HG02970 (cell line): Measurements from ENCODE around the gene VAV3.
"Not testable (repeated sequence)": the region's sequence is repeated elsewhere in the genome, so short reads cannot be mapped to it uniquely, and the experiment has no call there.

Source experiments
- ATAC-seq: cut with Tn5 transposase; IDR thresholded peaks from one replicate; pipeline ENCODE4 v1.9.1; 2021; ENCODE audit warnings: mild to moderate bottlenecking, moderate library complexity, moderate number of reproducible peaks; ENCODE audit not compliant: unreplicated experiment, low FRiP score

VAV3 gene

DNA sequence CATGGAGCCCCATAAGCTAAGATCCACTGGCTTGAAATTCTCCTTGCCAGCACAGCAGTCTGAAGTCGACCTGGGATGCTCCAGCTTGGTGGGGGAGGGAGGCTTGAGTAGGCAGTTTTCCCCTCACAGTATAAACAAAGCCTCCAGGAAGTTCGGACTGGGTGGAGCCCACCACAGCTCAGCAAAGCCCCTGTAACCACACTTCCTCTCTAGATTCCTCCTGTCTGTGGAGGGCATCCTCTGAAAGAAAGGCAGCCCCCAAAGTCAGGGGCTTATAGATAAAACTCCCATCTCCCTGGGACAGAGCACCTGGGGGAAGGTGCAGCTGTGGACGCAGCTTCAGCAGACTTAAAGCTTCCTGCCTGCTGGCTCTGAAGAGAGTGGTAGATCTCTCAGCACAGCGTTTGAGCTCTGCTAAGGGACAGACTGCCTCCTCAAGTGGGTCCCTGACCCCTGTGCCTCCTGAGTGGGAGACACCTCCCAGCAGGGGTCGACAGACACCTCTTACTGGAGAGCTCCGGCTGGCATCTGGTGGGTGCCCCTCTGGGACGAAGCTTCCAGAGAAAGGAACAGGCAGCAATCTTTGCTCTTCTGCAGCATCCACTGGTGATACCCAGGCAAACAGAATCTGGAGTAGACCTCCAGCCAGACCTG is 120.3 kb downstream of the VAV3 start:
- ATAC-seq, result not testable (repeated sequence)

DNA sequence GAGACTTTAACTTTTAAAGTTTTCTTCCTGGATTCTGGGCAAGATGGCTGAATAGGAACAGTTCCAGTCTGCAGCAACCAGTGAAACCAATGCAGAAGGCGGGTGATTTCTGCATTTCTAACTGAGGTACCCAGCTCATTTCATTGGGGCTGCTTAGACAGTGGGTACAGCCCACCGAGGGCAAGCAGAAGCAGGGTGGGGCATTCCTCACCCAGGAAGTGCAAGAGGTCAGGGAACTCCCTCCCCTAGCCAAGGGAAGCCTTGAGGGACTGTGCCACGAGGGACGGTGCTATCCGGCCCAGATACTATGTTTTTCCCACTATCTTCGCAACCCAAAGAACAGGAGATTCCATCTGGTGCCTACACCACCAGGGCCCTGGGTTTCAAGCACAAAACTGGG is 121.0 kb downstream of the VAV3 start:
- ATAC-seq, result no peak

DNA sequence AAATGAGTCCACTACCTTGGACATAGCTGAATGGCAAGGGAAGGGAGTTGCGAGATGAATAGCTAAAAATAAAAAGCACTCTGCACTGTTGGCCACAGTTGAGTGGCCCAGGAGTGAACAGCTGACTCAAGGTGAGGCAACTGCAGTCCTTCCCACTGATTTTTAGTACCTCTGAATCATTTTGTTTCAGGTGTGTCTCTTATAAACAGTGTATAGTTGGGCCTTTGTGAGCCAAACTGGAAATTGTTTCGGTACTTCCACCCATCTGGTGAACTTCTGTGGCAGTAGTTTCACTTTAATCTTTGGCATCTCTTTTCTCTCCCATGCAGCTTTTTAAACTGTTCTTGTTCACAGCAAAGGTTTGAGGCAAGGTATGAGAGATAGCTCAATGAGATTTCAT is 122.7 kb downstream of the VAV3 start:
- no peak for ATAC-seq

DNA sequence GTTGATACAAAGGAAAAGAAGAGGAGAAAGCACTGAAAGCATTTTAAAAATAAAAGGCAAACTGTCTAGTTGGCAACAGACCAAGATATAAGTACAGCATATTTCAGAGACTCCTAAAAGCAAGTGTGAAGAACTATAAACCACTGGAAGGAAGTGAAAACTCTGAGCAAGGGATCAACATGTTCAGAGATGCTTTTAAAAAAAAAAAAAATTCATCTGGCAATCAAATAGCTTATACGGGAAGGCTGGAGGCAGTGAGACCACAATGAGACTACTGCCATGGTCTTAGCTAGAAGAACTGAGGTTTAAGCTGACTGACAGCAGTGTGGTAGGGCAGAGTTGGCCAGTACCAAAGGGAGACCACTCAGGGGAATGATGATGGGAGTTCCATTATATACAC is 124.3 kb downstream of the VAV3 start:
- ATAC-seq, result no peak

DNA sequence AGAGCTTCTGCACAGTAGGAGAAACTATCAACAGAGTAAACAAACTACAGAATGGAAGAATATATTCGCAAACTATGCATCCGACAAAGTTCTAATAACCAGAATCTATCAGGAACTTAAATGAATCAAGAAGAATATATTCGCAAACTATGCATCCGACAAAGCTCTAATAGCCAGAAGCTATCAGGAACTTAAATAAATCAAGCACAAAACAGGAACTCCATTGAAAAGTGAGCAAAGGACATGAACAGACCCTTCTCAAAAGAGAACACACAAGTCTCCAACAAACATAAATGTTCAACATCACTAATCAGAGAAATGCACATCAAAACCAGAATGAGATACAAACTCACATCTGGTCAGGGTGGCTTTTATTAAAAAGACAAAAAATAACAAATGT is 126.9 kb downstream of the VAV3 start:
- no peak for ATAC-seq

DNA sequence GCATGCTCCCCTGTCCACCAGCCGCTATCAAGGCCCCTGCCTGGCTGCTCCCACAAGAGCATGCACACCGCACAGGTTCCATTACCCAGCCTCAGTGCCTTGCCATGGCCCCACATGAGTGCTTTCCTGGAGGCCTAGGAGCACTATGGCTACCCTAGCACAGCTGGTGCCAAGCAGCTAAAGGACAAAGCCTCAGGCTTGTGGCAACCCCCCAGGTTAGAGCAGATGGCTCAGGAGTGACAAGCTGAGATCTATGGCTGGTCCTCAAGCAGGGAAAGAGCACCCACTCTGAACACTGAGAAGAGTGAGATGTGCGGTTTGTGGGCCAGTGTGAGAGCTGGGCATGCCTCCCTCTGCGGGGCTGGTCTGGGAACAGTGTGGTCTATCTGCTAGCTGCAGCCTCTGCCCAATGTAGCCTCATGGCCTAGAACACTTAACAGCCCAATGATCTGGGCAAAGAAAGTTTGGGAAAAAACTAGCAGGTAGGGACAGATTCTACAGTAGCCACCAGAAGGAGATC is 129.8 kb downstream of the VAV3 start:
- ATAC-seq, result no peak

DNA sequence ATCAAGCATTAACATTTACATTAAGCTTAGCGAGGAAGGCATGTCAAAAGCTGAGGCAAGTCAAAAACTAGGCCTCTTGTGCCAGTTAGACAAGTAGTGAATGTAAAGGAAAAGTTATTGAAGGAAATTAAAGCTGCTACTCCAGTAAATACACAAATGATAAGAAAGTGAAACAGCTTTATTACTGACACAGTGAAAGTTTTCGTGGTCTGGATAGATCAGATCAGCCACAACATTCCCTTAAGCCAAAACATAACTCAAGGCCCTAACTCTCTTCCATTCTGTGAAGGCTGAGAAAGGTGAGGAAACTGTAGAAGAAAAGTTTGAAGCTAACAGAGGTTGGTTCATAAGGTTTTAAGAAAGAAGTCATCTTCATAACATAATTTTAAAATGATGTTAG is 131.9 kb downstream of the VAV3 start:
- ATAC-seq, result no peak

DNA sequence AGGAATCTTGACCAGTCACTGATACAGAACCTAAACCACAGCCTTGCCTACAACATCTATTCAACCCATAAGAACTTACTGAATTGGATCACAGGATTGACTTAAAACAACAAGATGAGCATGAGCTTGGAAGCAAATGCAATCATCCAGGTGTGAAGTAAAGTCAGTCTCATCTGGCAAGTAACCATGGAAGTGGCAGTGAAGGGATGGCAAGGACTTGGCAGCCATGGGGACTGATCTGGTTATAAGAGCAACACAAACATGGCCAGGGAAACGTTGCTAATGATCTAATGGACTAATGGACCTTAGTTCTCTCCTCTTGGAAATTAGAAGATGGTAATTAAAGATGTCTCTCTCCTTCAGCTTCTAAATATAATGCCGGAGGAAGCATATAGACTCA is 133.1 kb downstream of the VAV3 start:
- ATAC-seq, result no peak

DNA sequence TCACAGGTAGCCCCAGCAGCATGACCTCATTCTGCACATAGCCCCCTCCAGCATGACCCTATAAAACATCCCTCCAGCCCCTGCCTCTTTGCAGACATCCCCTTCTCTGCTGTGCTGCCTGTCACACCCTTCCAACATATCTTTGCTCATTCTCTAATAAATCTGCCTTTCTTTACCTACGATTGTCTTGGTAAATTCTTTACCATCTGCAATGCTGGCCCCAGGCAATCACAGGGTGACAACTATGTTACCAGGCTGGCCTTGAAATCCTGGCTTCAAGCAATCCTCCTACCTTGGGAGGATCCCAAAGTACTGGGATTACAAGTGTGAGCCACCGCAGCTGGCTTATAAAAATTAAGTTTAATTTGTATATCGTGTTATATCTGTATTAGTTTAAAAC is 134.5 kb downstream of the VAV3 start:
- ATAC-seq, result no peak

DNA sequence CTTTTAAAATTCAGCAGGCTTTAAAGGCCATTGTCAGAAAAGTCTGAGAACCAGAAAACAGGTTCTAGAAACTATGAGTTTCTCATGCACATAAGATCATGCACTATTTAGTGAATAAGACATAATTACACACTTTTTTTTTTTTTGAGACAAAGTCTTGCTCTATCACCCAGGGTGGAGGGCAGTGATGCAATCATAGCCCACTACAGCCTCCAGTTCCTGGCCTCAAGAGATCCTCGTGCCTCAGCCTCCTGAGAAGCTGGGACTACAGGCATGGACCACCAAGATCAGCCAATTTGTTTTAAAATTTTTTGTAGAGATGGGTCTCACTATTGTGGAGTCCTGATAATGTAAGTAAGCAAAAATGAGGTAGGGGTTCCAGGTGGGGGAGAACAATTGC is 134.9 kb downstream of the VAV3 start:
- no peak for ATAC-seq

DNA sequence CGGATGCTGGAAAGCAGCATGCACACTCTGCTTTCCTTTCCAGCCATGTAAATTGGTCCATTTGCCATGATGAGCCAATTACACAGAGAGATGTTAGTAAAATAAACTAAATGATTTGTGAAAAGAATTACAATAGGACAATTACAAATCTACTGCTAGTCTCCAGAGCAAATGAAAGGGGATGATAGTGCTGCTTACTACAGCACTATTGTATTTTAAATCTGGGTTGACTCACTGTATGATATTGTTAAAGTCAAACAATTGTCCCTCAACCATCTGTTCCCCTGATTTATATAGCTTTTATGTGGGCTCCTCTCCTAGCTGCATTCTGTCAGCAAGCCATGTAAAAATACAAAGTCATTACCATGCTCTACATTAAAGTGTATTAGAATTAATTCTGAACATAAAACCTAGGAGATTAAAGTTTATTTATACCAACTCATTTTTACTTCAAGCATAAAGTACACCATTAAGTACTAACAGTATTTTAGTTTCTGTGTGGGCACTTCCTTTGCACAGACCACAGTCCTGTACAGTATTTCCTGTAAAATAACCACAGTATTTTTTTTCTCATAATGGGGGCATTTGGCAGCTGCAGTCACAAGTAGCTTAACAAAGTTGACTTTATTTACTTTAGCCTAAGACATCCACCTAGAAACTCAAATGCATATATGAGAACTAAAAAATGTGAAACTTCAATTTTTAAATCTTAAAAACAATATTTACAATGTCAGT is 135.8 kb downstream of the VAV3 start:
- ATAC-seq, result no peak

DNA sequence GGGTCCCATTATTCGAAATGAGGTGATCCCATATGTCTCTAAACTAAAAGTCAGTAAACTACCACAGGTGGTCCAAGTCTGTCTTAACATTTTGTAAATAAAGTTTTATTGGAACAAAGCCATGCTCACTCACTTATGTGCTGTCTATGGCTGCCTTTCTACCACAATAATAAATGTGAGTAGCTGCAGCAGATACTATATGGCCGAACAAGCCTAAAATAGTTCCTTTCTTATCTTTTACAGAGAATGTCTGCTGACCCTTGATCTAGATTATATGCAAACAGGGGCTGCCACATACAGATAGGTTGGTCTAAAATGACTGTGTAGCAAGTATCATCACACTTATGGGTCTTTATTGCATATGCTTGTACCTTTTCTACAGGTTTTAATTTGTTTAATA is 140.0 kb downstream of the VAV3 start:
- ATAC-seq, result no peak

DNA sequence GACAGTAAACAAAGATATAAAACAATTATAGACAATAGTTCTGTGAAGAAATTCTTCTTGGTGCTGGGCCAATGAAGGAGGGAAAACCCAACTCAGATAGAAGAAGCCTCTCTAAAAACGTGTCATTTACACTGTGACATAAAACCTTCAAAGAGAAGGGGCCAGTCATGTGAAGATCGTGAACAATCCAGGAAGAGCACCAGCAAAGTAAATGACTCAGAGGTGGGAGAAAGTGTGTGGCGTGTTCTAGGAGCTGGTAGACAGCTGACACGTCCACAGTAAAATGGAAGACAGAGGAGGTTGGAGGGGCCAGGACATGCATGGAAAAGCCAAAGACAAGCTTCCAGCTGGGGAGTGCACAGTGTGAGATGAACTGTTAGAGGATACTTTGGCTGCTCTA is 143.6 kb downstream of the VAV3 start:
- ATAC-seq, result no peak

DNA sequence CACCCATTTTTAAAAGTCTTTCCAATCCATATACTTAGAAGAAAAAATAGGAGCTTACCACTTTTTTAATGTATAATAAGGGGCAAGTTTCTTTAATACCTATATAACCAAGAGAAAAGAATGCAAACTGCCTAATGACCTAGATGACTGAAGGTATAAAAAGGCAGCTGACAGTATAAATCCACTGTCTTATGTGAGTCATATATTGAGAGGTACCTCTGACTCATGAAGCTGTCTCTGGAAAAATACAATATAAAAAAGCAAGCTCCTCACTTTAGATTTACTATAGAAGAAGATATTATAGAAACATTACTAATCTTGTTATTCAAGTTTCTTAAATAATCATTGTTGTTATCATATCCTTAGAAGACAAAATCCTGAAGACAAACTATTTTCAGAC is 144.2 kb downstream of the VAV3 start:
- no peak for ATAC-seq

DNA sequence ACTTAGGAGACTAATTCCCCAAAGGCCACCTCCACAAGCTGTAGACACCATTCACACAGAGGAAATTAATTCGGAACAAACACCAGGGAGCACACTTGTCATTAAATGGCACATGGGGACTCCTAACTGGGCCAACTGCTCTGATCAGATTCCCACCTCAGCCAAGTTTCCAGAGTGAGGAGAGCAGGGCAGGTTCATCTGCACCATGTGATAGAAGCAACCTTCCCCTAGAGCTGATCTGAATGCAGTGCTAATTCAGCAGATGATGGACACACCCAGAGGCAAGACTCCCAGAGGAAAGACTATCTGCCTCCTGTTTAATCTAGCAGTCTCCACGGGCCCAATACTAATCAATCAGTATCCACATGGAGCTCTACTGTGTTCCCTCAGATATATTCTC is 147.0 kb downstream of the VAV3 start:
- no peak for ATAC-seq

DNA sequence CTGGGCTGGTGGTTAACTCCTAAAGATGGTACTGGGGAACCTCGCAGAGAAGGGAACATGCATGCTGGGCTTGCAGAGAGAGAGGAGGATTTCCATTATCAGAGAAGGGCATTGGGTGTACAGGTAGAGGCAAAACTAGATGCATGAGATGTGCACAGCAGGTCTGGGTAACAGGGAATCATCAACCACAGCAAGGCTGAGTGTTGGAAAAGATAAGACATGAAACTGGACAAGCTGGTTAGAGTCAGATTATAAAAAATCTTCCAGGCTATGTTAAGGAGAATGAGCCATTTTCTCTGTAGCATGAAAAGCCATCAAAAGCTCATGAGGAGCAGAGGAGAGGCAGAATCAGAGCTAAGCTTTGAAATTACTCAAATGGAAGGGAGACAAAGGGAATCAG is 147.8 kb downstream of the VAV3 start:
- no peak for ATAC-seq

DNA sequence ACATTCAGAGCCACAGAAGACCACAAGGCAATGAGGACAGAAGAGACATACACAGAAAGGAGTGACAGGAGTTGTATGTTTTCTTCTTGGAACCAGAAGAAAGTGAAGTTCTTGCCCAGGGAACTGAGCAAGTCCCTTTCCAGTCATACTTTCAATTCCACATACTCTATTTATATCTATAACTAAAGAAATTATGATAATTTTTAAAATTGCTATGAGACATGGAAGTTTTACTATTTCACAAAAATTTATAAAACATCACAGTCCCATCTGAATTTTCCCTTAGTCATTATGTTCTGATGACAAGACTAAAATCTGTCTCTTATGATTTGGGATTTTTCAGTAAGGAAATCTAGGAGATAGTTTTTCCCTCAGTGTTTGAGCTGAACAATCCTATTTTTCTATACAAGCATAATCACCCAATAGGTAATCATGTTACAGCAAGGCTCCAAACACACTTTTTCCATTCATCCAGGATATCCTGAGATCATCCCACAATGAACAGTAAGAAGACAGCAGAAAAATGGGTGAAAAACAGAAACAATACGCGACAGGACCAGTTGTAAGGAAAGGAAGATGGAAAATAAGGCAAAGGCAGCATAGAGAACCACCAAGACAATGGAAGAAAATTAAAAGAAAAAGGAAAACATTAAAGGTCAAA is 154.6 kb downstream of the VAV3 start:
- ATAC-seq, result no peak

DNA sequence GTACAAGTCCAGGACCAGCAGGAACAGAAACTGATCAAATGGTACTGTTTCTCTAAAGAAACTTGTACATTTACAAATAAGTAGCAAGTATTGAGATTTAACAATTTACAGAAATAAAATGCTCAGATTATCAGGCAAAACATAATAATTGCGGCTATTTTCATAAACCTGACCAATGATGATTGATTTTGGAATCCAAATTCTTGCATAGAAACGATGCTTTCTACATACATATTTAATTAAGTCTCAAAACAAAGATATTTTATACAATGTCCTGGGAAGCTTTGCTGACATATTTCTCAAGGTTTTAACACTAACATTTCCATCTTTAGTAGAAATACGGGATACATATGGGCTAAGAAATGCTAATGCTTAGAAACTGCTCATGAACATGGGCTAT is 157.1 kb downstream of the VAV3 start:
- ATAC-seq, result no peak

DNA sequence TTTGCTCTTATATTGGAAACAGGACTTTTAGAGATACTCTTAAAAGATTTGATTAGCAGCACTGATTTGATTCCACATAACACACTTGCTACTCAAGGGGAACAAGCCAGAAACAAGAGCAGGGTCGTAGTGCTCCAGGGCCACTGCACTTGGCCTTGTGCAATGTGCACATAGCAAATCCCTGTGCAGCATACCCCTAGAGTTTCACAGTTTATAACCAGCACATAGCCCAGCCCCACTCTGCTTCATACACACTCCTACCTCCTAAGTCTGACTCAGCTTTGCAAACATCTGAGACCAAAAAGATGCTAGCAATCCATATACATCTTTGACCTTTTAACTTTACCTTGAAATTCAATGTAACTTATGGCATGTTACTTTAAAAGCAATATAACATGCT is 157.6 kb downstream of the VAV3 start:
- ATAC-seq, result no peak

DNA sequence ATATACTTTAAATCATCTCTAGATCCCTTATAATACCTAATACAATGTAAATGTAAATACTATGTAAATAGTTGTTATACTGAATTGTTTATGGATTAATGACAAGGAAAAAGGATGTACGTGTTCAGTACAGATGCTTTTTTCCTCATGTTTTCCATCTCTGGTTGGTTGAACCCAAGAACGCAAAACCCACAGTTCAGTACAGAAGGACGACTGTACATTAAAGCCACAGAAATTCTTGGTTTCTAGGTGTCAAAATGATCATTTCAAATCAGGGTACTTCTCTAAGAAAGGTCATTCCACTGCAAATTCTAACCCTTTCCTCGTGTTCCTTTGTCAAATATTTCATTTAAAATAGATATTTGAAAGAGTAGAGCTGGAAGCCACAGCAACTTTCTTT is 158.1 kb downstream of the VAV3 start:
- ATAC-seq, result no peak

DNA sequence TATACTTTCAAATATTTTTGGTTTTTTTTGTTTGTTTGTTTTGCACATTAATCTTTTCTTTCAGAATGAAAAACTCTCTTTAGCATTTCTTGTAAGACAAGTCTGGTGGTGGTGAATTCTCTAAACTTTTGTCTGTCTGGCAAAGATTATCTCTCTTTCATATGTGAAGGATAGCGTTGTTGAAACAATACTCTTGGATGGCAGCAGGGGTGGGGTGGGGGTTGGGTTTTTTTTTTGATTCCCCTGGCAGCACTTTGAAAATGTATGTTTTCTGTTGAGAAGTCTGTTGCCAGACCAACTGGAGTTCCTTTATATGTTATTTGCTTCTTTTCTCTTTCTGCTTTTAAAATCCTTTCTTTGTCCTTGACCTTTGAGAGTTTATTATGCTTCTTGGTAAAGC is 160.2 kb downstream of the VAV3 start:
- ATAC-seq, result no peak

DNA sequence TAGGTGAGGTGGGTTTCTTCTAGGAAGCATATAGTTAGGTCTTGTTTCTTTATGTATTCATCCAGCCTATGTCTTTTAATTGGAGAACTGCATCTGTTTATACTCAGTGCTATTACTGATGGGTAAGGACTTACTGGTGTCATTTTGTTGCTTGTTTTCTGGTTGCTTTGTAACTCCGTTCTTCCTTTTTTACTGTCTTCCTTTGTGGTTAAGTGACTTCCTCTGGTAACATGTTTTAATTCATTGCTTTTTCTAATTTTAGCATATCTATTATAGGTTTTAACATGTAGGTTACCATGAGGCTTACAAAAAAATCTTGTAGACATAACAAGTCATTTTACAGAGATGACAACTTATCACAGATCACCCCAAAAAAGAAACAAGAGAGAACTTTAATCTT is 160.8 kb downstream of the VAV3 start:
- ATAC-seq, result no peak
